ENCODE data around the gene PTPN5. TPM values are rescaled to one million over a fixed set of nuclear protein-coding genes. Genes with fewer than 3 reads are reported as not detected.

PTPN5 gene
- total RNA-seq, 1 experiment from 2014 or later, result not detected

DNA sequence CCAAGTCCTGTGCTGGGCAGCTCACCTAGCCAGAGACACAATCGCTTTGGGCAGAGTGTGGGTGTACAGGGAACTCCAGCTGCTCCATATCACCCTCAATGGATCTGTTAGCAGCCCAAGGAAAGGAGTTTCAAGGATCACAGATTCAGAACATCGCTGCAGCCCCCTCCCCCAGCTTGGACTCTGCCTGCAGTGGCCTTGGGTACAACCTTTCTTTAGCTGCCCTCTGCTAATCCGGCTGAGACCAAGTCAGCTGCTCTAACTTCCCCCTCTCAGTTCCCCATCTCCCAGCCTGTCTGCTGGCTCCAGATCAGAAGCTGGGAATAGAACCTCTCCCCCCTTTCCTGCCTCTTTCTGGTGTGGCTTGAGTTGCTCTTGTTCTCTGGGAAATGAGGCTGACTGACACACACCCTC lies 91.7 kb downstream of the PTPN5 start:
- RAD21 ChIA-PET (ENCODE audit: low non-redundant PET in 1 of 2, low total read pairs in 2 of 2, uncharacterized antibody in 2 of 2, unreplicated experiment in 2 of 2), result no interaction called here
- intact Hi-C loops (cut with micrococcal nuclease), result no loop called here
- no peak overlapping the region for H2AFZ ChIP-seq (ENCODE audit: low read depth, low read length, poor library complexity, severe bottlenecking)
- no TSS peak for BruUV-seq (replicated peaks)
- H3K9ac ChIP-seq (ENCODE audit: low read length), result no peak overlapping the region
- H3K4me2 ChIP-seq (ENCODE audit: low read length), result peak overlapping the region; percentile 94
- no peaks in the 10 kb centered on the region for H3K27me3 ChIP-seq (ENCODE audit: insufficient read depth, low read length)
- H3K4me3 ChIP-seq (replicated peaks in 1 of 2; ENCODE audit: low read depth in 1 of 2, low read length in 2 of 2), result 0 out of 4 replicates have a peak overlapping the region, but pooled peaks of 1 of the 2 experiments have one; percentile 65
- DNase-seq (ENCODE audit: low read depth, low spot score) (no peak), ATAC-seq (no peak)
- no peaks in the 10 kb centered on the region for H3K36me3 ChIP-seq (ENCODE audit: control insufficient read depth in 1 of 2, insufficient read depth in 2 of 2, low read length in 2 of 2)
- H4K20me1 ChIP-seq (ENCODE audit: insufficient read depth), result no peaks in the 10 kb centered on the region
- no peaks in the 10 kb centered on the region for H3K9me2 ChIP-seq (ENCODE audit: insufficient read depth)
- CTCF ChIA-PET, result interaction anchor here (1.3 kb wide), 1 partner anchor 22 kb away, joined by 3 read pairs; no protein-coding TSS in a partner anchor
- H3K4me1 ChIP-seq (ENCODE audit: control insufficient read depth in 1 of 2, insufficient read depth in 2 of 2, low read length in 2 of 2), result peaks cover 19 to 25% of the 10 kb centered on the region in 2 experiments
- H3K27ac ChIP-seq (ENCODE audit: low read depth, low read length), result peak overlapping the region; percentile 23; the same call in 1 of the 2 replicates
- no peaks in the 10 kb centered on the region for H3K9me3 ChIP-seq (ENCODE audit: control insufficient read depth in 1 of 2, insufficient read depth in 1 of 2, low read depth in 1 of 2, low read length in 2 of 2)
- no peak for TF ChIP-seq ATF3 (IDR thresholded peaks at IDR 0.05)
- TF ChIP-seq EGR1 (IDR thresholded peaks at IDR 0.05; ENCODE audit: low read depth), result no peak
- no peak for TF ChIP-seq EZH2phosphoT487 (IDR thresholded peaks at IDR 0.05; ENCODE audit: borderline replicate concordance)
- no peak for TF ChIP-seq EZH2 (IDR thresholded peaks at IDR 0.05)
- no peak for TF ChIP-seq TCF7L2 (IDR thresholded peaks at IDR 0.05; ENCODE audit: borderline replicate concordance, extremely low read depth, insufficient read depth, insufficient read length)
- no peak for TF ChIP-seq POLR2A (IDR thresholded peaks at IDR 0.05; ENCODE audit: borderline replicate concordance, extremely low read depth, insufficient read depth, insufficient read length)
- TF ChIP-seq ZNF274 (IDR thresholded peaks at IDR 0.05; ENCODE audit: low read depth, low read length), result no peak
- TF ChIP-seq POLR2AphosphoS5 (IDR thresholded peaks at IDR 0.05; ENCODE audit: low read depth, low read length), result no peak
- TF ChIP-seq RAD21 (IDR thresholded peaks at IDR 0.05; ENCODE audit: low read depth), result no peak
- TF ChIP-seq CEBPB (IDR thresholded peaks at IDR 0.05; ENCODE audit: low read depth), result no peak
- TF ChIP-seq, protein P1, sequence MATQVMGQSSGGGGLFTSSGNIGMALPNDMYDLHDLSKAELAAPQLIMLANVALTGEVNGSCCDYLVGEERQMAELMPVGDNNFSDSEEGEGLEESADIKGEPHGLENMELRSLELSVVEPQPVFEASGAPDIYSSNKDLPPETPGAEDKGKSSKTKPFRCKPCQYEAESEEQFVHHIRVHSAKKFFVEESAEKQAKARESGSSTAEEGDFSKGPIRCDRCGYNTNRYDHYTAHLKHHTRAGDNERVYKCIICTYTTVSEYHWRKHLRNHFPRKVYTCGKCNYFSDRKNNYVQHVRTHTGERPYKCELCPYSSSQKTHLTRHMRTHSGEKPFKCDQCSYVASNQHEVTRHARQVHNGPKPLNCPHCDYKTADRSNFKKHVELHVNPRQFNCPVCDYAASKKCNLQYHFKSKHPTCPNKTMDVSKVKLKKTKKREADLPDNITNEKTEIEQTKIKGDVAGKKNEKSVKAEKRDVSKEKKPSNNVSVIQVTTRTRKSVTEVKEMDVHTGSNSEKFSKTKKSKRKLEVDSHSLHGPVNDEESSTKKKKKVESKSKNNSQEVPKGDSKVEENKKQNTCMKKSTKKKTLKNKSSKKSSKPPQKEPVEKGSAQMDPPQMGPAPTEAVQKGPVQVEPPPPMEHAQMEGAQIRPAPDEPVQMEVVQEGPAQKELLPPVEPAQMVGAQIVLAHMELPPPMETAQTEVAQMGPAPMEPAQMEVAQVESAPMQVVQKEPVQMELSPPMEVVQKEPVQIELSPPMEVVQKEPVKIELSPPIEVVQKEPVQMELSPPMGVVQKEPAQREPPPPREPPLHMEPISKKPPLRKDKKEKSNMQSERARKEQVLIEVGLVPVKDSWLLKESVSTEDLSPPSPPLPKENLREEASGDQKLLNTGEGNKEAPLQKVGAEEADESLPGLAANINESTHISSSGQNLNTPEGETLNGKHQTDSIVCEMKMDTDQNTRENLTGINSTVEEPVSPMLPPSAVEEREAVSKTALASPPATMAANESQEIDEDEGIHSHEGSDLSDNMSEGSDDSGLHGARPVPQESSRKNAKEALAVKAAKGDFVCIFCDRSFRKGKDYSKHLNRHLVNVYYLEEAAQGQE (IDR thresholded peaks at IDR 0.05; ENCODE audit: low read depth), result no peak
- TF ChIP-seq, protein P2, sequence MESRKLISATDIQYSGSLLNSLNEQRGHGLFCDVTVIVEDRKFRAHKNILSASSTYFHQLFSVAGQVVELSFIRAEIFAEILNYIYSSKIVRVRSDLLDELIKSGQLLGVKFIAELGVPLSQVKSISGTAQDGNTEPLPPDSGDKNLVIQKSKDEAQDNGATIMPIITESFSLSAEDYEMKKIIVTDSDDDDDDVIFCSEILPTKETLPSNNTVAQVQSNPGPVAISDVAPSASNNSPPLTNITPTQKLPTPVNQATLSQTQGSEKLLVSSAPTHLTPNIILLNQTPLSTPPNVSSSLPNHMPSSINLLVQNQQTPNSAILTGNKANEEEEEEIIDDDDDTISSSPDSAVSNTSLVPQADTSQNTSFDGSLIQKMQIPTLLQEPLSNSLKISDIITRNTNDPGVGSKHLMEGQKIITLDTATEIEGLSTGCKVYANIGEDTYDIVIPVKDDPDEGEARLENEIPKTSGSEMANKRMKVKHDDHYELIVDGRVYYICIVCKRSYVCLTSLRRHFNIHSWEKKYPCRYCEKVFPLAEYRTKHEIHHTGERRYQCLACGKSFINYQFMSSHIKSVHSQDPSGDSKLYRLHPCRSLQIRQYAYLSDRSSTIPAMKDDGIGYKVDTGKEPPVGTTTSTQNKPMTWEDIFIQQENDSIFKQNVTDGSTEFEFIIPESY (IDR thresholded peaks at IDR 0.05; ENCODE audit: extremely low read depth, insufficient replicate concordance, low read length), result no peak
- POLR2A ChIA-PET, result interaction anchor here (1.0 kb wide), 1 partner anchor 298 kb away, joined by 3 read pairs; no protein-coding TSS in a partner anchor
- H3K79me2 ChIP-seq (ENCODE audit: insufficient read depth, low read length), result no peaks in the 10 kb centered on the region
